Activated CD8-positive, alpha-beta T cell treated with anti-CD3 and anti-CD28 coated beads for 36 hours (primary cell): ENCODE data around the gene ITSN2. TPM values are rescaled to one million over a fixed set of nuclear protein-coding genes. Genes with fewer than 3 reads are reported as not detected.
"Not testable (repeated sequence)": the region's sequence is repeated elsewhere in the genome, so short reads cannot be mapped to it uniquely, and the experiment has no call there.

Experiments used
- ATAC-seq: fragments of 200-7000 bp; cut with Tn5 transposase; one replicate; pipeline ENCODE4 v1.10.0; 2021; ENCODE audit warnings: mild to moderate bottlenecking, moderate library complexity
- CTCF ChIA-PET: fragments of 350-600 bp; sonication (Branson Sonifier 250); formaldehyde crosslinking; loops from one replicate; lab custom pipeline; 2021; ENCODE audit warnings: antibody characterized with exemption; lab: Charles Lee
- POLR2A ChIA-PET: fragments of 350-600 bp; sonication (Branson Sonifier 250); formaldehyde crosslinking; loops from one replicate; lab custom pipeline; 2021; ENCODE audit warnings: antibody characterized with exemption; lab: Charles Lee
- DNase-seq: peaks from one replicate; pipeline ENCODE4 v3.0.0-alpha.2; 2020
- H3K27ac Mint-ChIP-seq: one replicate; pipeline ENCODE4 v1.8.0; 2021; ENCODE audit warnings: mild to moderate bottlenecking, mixed read lengths
- H3K27me3 Mint-ChIP-seq: one replicate; pipeline ENCODE4 v1.8.0; 2021; ENCODE audit warnings: mixed read lengths
- H3K36me3 Mint-ChIP-seq: one replicate; pipeline ENCODE4 v1.8.0; 2021; ENCODE audit warnings: low read depth, mixed read lengths
- H3K4me1 Mint-ChIP-seq: one replicate; pipeline ENCODE4 v1.8.0; 2021; ENCODE audit warnings: low read depth, mixed read lengths
- H3K4me3 Mint-ChIP-seq: one replicate; pipeline ENCODE4 v1.8.0; 2021; ENCODE audit warnings: mild to moderate bottlenecking, moderate library complexity, mixed read lengths
- H3K9me3 Mint-ChIP-seq: one replicate; pipeline ENCODE4 v1.8.0; 2021; ENCODE audit warnings: mixed read lengths
- intact Hi-C: fragments of 100-400 bp; cut with micrococcal nuclease; formaldehyde crosslinking; loops from one replicate; pipeline ENCODE4 v1.10.0; 2022
- total RNA-seq, 2 experiments: library from RNA; stranded (reverse); gene quantifications; one replicate each; pipeline ENCODE4 v1.2.3, GENCODE V29; 2021
- TF ChIP-seq, protein P1 (sequence below): fragments of 200-600 bp; IDR thresholded peaks from one replicate; pipeline ENCODE4 v1.8.0; 2022; ENCODE audit warnings: antibody characterized with exemption, mild to moderate bottlenecking

Gene ITSN2
- total RNA-seq, 2 experiments from 2014 or later, result 44.0 to 48.6 TPM

DNA sequence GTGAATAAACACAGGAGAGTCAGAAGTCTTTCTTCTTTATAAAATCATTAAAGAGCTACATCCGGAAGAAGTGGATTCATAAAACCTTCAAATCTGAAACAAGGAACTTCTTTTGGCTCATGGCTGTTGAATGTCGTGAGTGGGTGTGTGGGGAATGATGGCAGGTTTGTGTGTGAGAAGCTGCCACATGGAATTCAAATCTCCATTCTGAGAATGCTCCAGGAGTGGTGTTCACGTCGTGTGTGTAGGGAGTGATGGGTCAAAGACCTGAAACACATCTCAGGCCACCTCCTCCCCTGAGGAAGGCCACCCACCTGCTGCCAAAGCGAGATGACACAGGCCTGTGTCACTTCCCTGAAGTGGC is 156.6 kb downstream of the ITSN2 start:
- H3K9me3 Mint-ChIP-seq, result no peaks in the 10 kb centered on the region
- no peaks in the 10 kb centered on the region for H3K27me3 Mint-ChIP-seq
- no peaks in the 10 kb centered on the region for H3K4me1 Mint-ChIP-seq
- H3K27ac Mint-ChIP-seq, result no peak overlapping the region
- H3K36me3 Mint-ChIP-seq, result peaks cover 26% of the 10 kb centered on the region
- TF ChIP-seq, protein P1, sequence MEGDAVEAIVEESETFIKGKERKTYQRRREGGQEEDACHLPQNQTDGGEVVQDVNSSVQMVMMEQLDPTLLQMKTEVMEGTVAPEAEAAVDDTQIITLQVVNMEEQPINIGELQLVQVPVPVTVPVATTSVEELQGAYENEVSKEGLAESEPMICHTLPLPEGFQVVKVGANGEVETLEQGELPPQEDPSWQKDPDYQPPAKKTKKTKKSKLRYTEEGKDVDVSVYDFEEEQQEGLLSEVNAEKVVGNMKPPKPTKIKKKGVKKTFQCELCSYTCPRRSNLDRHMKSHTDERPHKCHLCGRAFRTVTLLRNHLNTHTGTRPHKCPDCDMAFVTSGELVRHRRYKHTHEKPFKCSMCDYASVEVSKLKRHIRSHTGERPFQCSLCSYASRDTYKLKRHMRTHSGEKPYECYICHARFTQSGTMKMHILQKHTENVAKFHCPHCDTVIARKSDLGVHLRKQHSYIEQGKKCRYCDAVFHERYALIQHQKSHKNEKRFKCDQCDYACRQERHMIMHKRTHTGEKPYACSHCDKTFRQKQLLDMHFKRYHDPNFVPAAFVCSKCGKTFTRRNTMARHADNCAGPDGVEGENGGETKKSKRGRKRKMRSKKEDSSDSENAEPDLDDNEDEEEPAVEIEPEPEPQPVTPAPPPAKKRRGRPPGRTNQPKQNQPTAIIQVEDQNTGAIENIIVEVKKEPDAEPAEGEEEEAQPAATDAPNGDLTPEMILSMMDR, result no peak
- intact Hi-C loops, result no loop called here
- DNase-seq, result no peak
- ChIA-PET CTCF (interaction anchor here (1.1 kb wide), 1 partner anchor 207 kb away, joined by 3 read pairs; no protein-coding TSS in a partner anchor), POLR2A (interaction anchor here (0.5 kb wide), 1 partner anchor 456 kb away, joined by 3 read pairs; no protein-coding TSS in a partner anchor)
- ATAC-seq, result no peak
- no peak overlapping the region for H3K4me3 Mint-ChIP-seq

DNA sequence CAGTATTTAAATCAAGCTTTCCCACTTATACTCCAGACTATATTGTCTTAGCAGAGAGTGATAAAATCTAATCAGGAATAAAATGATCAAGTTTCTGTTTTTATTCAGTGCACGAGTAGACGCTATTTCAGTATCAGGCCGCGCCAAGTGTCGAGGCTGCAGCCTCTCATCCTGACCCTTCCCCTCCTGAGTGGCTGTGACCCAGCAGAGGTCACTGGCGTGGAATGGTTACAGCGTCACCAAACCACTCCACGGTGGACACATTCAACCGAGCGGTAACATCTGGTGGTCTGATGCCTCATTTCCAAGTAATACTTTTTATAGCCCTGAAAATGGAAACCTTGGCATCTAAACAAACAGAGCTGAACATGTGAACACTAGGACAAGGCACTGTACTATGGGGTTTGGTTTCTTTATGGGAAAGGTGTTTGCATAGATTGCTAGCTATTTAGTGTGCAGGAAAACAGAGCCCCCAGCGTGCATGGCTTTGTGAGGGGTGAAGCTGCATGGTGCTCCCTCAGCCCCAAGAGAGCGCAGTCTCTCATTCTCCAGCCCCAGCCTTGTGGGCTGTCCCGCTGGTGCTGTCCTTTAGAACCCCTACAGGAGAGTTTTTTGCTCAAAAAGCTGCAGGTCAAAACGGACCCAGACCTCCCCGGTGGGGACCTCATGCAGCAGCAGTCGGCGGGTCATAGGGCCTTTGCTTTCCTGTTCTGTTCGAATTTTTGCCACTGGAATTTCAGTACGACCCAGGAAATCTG is 157.1 kb downstream of the ITSN2 start:
- ChIA-PET POLR2A (no interaction called here), CTCF (interaction anchor here (1.1 kb wide), 1 partner anchor 207 kb away, joined by 3 read pairs; no protein-coding TSS in a partner anchor)
- ATAC-seq (no peak), DNase-seq (no peak)
- no peaks in the 10 kb centered on the region for H3K9me3 Mint-ChIP-seq
- intact Hi-C loops, result no loop called here
- TF ChIP-seq, protein P1, result no peak
- no peak overlapping the region for H3K27ac Mint-ChIP-seq
- H3K36me3 Mint-ChIP-seq, result peaks cover 23% of the 10 kb centered on the region
- no peaks in the 10 kb centered on the region for H3K27me3 Mint-ChIP-seq
- no peak overlapping the region for H3K4me3 Mint-ChIP-seq
- H3K4me1 Mint-ChIP-seq, result no peaks in the 10 kb centered on the region

DNA sequence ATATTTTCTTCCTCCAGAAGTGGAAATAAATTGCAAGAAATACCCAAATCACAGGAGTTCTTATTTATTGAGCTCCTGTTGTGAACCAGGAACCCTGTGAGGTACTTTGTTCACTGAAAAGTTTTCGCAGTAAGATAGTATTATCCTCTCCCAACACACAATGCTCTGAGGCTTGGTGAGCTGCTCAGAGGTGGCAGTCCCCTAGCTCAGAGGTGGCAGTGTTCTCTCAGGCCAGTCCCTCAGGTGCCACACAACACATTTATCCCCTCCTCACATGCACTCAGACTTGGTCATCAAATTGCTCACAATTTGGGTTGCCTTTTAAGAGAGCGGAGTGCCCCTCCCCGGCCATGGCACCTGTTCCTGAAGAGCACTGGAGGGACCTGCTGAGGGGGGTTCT is 159.5 kb downstream of the ITSN2 start:
- no peak overlapping the region for H3K4me3 Mint-ChIP-seq
- TF ChIP-seq, protein P1, result no peak
- H3K27ac Mint-ChIP-seq, result no peak overlapping the region
- CTCF ChIA-PET, result no interaction called here
- no peaks in the 10 kb centered on the region for H3K4me1 Mint-ChIP-seq
- no peak for DNase-seq
- peaks cover 23% of the 10 kb centered on the region for H3K36me3 Mint-ChIP-seq
- intact Hi-C loops, result no loop called here
- ATAC-seq, result no peak
- peaks cover 1% of the 10 kb centered on the region for H3K9me3 Mint-ChIP-seq
- POLR2A ChIA-PET, result no interaction called here
- H3K27me3 Mint-ChIP-seq, result no peaks in the 10 kb centered on the region

GRCh38 chr2:24199968-24200590 is 160.3 kb downstream of the ITSN2 start:
- ATAC-seq (no peak), DNase-seq (no peak)
- peaks cover 21% of the 10 kb centered on the region for H3K36me3 Mint-ChIP-seq
- peaks cover 1% of the 10 kb centered on the region for H3K9me3 Mint-ChIP-seq
- H3K27ac Mint-ChIP-seq, result no peak overlapping the region
- TF ChIP-seq, protein P1, result no peak
- ChIA-PET CTCF (no interaction called here), POLR2A (no interaction called here)
- no peaks in the 10 kb centered on the region for H3K4me1 Mint-ChIP-seq
- H3K27me3 Mint-ChIP-seq, result no peaks in the 10 kb centered on the region
- intact Hi-C loops, result no loop called here
- H3K4me3 Mint-ChIP-seq, result no peak overlapping the region

- H3K4me1 Mint-ChIP-seq, intact Hi-C loops, DNase-seq, H3K36me3 Mint-ChIP-seq, H3K4me3 Mint-ChIP-seq, H3K27ac Mint-ChIP-seq, H3K27me3 Mint-ChIP-seq, ATAC-seq, H3K9me3 Mint-ChIP-seq, CTCF ChIA-PET, POLR2A ChIA-PET: not testable (repeated sequence)
These were observed 163.1 kb downstream of the ITSN2 start for GRCh38 chr2:24197213-24197612.
